Kidney tubule cell (primary cell): ENCODE results near the gene PRDM12.
"Not testable (repeated sequence)": the region's sequence is repeated elsewhere in the genome, so short reads cannot be mapped to it uniquely, and the experiment has no call there.

Experiments used
- DNase-seq: peaks from one replicate; pipeline ENCODE4 v3.0.0-alpha.2; 2018; ENCODE audit warnings: low spot score

Gene PRDM12

DNA sequence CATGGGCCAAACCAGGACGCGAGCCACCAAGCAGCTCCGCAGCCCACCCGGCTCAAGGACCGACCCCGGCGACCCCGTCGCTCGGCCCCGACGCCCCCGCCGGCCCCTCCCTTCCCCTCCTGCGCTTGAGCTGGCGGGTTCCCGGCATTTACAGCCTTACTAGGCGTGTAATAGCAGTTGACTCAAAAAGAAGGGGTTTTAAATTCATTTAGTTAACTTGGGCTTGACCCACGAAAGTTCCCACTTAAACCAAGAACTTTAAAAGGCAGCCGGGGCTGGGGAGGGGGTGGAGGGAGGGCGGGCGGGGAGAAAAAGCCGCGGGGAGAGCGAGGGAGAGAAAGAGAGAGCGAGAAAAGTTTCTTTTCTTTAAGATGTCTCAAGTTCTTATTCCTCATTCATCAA, 636 bp downstream of the PRDM12 start:
- no peak for DNase-seq

DNA sequence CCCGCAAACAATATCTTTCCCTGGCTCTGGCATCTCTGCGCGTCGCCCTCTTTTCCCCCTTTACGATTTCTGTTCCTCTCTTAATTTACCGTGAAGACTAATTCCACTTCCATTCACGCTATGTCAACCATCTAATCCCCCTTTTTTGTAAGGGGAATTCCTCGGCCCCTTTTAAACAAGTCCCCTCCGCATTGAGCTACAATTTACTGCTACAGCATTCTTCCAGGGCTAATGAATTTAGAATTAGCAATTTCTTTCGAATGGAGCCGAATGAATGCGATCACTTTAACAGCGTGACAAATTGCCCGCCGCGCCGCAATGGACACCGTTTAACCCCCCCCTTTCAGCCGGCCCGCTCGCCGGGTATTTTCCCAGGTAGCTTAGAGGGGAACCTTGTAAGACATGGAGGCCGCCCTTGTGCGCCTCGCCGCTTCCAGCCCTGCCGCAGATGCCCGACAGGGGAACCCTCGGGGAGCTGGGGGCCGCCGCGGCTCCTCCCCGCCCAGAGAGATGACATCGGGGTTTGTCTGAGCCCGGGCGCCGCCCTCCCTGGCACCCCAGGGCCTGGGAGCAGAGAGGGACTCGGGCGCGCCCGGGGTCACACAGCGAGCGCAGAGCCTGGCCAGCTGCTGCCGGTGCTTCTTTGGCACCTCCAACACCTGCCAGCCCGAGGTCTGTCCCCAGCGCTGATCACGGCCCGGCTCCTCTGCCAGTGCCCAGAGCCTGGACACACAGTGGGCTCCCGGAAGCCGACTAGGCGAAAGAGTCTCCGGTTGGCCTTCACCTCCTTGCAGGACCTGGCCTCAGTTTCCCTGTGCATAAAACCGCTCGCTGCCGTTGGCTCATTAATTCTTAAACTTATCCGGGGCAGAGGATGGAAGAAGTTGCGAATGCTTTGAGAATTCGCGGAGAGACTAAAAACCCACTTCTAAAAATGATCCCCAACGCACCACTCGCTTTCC, 1.3 kb downstream of the PRDM12 start:
- DNase-seq, result no peak

DNA sequence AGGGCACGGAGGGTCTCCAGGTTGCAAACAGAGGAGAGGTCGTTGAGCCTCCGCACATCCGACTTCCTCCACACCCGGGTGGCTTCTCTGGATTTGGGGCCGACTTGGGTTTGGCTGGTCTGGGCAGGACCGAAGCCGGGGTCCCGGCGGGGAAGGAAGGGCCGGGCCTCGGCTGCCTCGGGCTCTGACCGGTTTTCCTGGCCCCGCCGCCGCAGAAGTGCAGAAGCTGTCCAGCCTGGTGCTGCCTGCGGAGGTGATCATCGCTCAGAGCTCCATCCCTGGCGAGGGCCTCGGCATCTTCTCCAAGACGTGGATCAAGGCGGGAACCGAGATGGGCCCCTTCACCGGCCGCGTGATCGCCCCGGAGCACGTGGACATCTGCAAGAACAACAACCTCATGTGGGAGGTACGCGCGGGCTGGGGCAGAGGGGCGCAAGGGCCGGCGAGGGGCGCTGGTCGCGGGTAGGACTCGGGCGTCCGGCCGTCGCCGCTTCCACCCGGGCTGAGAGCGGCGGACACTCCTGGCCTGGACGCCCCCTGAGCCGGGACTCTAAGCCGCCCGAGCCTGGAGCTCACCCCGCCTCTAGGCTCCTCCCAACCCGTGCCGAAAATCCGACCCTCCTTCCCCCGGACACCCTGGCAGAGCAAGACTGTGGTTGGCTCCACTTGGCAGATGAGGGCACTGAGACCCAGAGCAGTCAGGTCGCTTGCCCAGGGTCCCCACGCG, 2.2 kb downstream of the PRDM12 start:
- DNase-seq, result no peak

DNA sequence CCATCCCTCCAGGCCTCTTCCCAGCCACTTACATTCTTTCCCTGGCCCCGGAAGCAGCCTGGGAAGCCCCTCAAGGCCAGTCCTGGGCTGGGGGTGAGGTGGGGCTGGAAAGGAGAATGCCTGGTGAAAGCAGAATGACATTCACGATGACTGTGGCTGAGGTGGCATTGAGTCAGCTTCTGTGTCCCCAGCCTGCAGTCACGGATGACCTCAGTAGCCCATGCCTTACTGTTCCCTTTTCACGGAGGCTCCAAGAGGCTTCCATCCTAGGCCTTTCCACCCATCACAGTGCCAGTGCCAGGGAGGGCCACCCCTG, 2.7 kb downstream of the PRDM12 start:
- no peak for DNase-seq

DNA sequence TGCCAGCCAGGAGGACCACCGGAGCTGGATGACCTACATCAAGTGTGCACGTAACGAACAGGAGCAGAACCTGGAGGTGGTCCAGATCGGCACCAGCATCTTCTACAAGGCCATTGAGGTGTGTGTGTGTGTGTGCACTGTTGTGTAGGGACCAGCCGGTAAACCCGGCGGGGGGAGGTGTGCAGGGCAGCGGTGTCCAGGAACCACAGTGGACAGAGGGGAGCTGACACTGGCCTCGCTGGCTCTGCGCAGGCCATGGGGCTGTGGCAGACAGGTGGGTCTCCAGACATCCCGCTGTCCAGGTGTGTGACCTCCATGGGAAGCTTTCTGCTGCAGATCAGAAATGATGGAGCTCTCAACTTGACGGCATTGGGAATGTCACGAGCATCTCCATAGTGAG, 3.8 kb downstream of the PRDM12 start:
- no peak for DNase-seq

DNA sequence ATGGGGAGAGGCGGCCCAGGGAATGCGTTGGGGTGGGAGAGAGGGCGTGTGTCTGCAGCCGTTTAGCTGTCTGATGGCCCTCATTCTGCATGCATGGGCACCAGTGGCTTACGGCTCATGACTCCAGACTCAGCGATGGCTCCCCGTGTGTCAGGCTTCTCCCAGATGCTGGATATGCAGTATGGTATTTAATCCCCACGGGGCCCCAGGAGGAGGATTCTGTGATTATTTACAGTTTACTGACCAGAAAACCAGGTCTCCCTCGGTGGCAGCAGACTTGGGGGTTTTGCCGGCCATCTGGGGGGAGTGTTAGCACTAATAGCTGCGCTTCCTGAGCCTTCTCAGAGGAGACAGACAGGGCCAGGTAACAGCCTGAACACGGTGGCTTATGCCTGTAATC, 4.3 kb downstream of the PRDM12 start:
- no peak for DNase-seq

DNA sequence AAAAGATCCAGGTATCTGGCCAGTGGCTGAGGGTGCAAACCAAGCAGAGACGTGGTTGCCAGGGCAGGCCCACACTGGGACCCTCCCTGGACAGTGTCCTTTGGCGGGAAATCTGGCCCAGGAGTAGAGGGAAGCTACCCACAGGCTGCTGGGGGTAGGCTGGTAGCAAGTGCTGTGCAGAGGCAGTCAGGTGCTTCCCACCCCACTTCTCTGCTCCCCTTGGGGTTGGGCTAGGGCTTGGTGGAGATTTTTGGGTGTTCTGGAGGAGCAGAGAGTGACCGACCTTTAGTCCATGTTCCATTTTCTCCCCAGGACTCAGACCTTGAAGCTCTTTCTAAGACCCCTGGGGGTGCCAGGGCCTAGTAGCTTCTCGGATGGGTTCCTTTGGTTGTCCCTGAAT, 5.6 kb downstream of the PRDM12 start:
- no peak for DNase-seq

DNA sequence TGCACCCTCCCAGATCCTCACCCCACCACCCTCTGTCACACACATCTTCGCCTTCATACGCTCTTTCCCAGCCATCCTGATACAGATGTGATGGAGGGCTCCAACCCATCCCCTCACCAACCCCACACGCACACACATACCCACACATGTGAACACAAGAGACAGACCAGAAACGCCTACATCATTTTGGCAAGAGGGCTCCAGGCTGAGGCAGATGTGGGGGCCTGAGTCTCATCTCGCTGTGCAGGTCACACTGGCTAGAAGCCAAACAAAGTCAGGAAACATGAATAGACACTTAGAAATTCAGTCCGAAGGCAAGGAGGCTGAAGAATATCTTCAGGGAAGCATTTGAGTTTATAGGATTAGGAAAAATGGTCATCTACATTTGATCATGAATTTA, 6.2 kb downstream of the PRDM12 start:
- DNase-seq, result no peak

DNA sequence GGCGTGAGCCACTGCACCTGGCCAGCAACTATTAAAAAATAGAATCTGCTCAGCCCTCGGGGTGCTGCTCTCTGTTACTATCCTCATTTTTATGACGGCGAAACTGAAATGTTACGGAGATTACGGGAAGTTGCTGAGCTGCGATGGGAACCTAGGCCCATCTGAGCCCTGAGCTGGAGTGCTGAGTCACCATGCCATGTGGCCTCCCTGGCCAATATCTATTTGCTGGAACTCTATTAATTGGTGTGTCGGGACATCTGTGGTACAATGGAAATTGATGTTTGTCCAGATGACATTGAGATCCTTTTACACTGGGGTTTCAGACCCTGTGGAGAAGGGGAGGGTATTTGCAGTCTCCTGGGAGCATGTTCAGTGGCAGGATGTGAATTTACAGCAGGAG, 8.1 kb downstream of the PRDM12 start:
- DNase-seq, result no peak

DNA sequence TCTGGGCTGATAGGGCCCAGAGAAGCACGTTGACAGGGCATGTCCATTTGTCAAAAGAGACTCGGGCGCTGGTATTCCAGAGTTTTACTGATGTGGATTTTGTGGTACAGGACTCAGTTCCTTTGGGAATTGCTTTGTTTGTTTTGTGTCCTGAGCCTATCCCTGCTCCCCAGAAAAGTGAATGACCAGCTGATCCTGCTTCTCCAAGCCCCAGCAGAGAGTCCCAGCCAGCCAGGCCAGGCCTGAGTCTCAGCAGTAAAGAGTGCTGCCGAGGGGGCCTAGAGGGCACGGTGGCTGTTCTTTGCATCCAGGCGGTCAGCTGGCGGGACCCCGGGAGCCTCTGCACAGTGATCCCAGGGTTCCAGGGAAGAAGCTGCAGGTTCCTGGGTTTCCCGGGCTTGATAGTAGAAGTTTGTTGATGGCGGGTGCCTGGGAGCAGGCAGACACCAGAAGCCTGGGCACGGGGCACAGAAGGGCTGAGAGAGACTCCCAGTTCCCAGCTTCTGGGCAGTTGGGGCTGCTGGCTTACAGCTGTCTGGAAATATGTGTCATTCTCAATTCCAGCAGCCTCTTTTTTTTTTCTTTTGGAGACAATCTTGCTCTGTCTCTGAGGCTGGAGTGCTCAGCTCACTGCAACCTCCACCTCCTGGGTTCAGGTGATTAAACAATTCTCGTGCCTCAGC, 8.7 kb downstream of the PRDM12 start:
- DNase-seq, result no peak

DNA sequence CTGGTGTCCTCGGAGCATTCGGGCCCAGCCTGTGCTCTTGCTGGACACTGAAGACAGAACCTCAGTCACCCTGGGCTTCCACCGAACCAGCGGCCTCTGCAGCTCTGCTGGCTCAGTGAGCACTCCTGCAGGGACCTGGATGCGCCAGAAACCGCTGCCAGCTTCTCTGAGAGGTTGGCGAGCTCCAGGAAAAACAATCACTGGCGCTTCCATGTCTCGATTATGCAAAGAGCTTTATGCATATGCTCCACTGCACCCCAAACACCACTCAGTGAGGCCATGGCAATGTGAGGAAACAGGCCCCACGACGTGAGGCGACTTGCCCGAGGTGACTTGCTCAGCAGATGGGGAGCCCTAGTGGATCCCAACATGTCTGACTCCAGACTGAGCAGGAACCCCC, 11.0 kb downstream of the PRDM12 start:
- DNase-seq, result no peak

DNA sequence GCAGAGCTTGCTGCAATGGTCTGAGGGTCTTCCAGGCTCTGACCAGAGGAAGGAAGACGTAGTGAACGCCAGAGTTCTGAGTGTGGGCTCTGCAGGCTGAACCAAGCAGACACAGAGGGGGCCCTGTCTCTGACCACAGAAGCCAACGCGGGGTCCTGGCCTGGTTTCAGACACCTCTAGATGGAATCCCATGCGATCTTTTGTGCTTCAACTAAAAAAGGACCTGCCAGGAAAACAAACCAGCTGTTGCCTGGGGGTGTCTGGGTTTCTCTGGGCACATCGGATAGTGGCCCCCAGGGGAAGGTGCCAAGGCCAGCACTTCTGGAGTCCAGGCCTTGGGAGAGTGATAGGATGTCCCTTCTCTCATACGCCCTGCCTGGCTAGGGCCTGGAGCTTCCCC, 12.9 kb downstream of the PRDM12 start:
- no peak for DNase-seq

DNA sequence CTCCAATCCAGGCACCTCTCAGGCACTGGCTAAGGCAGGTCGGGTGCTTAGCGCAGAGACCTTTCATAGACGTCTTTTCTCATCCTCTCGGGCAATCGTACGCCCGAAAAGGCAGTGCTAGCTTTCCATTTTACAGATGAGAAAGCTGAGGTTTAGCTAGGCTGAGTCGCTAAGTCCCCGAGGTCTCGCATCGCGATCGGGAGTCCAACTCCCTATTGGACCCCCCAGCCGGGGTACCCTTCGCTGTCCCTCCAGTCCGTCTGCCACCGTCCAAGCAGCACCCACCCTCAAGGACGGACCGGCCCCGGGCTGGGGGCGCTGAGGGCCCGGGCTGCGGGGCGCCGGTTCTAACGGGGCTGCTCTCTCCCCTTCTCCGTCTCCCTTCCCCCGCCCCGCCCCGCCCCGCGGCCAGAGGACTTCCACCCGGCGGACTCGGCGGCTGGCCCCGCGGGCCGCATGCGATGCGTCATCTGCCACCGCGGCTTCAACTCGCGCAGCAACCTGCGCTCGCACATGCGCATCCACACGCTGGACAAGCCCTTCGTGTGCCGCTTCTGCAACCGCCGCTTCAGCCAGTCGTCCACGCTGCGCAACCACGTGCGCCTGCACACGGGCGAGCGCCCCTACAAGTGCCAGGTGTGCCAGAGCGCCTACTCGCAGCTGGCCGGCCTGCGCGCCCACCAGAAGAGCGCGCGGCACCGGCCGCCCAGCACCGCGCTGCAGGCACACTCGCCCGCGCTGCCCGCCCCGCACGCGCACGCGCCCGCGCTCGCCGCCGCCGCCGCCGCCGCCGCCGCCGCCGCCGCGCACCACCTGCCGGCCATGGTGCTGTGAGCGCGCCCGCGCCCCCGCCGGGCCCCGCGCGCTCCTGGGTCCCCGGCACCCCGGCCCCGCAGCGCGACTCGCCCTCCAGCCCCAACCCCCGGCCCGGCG, 16.7 kb downstream of the PRDM12 start:
- peak; percentile 92 for DNase-seq

DNA sequence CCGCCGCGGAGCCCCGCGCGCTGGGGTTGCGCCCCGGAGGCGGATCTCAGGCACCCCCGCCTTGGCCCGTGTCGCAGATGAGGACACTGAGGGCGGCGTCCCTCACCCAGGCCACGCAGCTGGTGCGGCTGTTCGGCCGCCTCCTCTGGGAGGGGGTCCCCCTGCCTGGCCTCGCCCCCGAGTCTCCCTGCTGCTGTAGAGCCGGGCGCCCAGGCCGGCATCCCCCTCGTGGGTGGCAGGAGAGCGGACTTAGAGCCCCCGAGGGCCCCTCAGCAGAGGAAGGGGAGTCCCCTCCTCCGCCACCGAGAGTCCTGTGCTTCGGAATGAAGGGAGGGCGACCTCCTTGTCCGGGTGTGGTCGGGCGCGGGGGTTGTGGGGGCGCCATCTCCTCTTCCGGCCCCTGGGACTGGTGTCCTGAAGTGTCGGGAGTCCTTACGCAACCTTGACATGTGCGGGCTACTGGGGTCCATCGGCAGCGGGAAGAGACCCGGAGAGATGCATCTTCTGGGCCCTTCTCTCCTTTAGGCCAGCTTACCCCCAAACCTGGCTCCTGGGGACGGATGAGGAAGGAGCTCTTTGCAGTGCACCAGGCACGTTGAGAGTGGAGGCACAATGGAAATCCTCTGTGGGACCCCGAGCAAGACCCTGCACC, 17.5 kb downstream of the PRDM12 start:
- no peak for DNase-seq

DNA sequence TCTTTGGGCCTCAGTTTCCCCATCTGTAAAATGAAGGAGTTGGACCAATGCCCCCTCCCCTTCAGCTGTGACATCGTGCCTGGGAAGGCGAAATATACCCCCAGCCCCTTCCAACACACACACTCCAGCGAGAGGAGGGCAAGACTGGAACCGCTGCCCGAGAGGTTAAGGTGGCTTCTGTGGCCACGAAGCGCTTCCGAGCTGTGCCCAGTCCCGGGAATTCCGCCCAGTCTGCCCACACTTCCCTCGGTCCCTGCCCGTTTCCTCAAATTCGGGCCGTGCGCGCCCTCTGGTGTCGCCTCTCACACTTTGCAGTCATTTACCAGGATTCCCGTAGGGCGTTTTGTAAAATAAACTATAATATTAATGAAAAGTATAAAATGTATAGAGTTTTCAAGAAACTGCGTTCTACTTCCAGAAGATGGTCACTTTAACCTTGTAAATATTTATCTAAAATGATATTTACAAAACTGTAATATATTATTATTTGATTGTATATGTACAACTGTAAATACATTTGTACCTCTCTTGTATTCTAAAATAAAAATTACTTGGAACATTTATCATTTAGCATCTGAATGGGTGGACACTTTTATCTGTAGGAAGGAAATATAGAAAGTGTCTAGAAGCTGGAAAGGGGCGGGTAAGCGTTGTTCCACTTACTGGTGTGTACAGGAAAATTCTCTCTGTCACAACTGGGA, 18.2 kb downstream of the PRDM12 start:
- peak; percentile 86 for DNase-seq

DNA sequence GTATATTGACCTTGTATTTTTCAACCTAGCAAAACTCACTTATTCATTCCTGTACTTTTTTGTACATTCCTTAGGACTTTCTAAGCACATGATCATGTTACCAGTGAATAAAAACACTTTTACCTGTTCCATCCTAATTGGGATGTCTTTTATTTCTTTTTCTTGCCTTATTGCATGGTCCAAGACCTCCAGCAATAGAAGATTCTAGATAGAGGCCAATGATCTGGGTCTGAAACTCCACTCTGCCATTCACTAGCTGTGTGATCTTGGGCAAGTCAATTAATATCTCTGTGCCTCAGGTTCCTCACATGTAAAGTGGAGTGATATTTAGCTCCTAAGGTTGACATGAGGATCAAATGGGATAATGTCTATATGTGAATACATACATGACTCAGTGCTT, 20.7 kb downstream of the PRDM12 start:
- no peak for DNase-seq

DNA sequence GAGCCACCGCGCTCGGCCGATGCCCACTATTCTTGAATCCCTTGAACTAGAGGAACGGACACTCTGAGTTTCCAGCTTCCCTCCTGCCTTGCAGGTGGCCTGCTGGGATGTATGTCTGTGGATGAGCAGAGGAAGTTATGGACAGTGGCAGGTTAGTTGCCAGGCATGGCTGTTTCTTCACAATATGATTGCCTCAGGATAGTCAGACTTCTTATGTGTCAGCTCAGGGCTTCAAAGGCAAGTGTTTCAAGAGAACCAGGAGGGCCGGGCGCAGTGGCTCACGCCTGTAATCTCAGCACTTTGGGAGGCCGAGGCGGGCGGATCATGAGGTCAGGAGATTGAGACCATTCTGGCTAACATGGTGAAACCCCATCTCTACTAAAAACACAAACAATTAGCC, 21.6 kb downstream of the PRDM12 start:
- not testable (repeated sequence) for DNase-seq

DNA sequence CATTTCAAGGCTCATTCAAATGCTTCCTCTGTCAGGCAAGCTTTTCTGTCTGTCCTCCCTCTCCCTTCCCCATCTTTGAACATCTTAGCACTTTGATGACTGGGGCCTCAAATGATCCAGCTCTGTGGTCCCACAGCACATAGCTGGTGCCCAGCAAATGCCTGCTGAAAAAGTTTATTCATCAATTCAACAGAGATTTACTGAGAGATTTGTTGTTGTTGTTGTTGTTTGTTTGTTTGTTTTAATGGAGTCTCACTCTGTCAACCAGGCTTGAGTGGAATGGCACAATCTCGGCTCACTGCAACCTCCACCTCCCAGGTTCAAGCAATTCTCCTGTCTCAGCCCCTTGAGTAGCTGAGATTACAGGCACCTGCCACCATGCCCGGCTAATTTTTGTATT, 23.2 kb downstream of the PRDM12 start:
- DNase-seq, result no peak

DNA sequence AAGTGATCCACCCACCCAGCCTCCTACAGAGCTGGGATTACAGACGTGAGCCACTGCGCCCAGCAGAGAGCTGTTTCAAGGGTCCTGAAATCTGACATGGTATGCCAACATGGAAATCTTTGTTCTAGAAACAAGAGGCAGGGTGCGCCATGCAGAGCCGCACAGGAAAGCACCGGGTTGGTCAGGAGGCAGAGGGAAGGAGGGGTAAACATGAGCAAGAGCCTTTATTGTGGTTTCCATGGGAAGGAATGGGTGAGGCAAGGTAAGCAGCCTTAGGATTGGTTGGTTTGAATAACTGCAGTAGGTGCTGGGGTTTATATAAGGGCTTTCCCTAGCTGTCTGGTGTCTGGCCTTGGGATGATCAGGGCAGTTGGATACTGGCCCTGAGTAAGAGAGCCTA, 23.7 kb downstream of the PRDM12 start:
- no peak for DNase-seq

DNA sequence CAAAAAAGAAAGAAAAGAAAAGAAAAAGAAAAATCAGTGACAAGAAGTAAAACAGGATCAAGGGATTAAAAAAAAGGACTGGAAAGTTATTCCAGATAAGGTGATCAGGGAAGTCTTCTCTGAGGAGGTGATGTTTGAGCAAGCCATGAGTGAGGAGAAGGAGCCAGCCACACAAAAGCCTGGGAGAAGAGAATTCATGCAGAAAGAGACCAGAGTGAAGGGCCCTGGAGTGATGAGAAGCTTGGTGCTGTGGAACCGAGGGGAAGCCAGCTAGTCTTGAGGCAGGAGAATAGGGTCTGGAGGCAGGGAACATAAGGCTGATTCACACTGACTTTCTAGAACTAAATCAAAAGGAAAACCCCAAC, 25.2 kb downstream of the PRDM12 start:
- DNase-seq, result no peak
